Smooth muscle cell (in vitro differentiated cells): ENCODE results near the gene CYSTM1. TPM values are rescaled to one million over a fixed set of nuclear protein-coding genes. Genes with fewer than 3 reads are reported as not detected.

Experiments
- DNase-seq: peaks from one replicate; lab custom pipeline; 2025; ENCODE audit not compliant: unreplicated experiment; lab: John Stamatoyannopoulos, UW
- H2AFZ ChIP-seq: fragments of 200-600 bp; sonication (generic); 2 replicates; pipeline ENCODE4 v1.6.0; 2016; ENCODE audit warnings: antibody characterized with exemption, low read depth, mild to moderate bottlenecking
- H3F3A ChIP-seq: fragments of 200-600 bp; sonication (generic); 2 replicates; pipeline ENCODE4 v1.6.0; 2017; ENCODE audit warnings: antibody characterized with exemption, low read depth
- H3K27ac ChIP-seq: fragments of 200-600 bp; sonication (generic); 2 replicates; pipeline ENCODE4 v1.5.1; 2016; ENCODE audit warnings: low read depth, mild to moderate bottlenecking
- H3K27me3 ChIP-seq: fragments of 200-600 bp; sonication (generic); 2 replicates; pipeline ENCODE4 v1.6.1; 2016; ENCODE audit warnings: low read depth, mild to moderate bottlenecking
- H3K36me3 ChIP-seq: fragments of 200-600 bp; sonication (generic); 2 replicates; pipeline ENCODE4 v1.5.1; 2016; ENCODE audit warnings: low read depth
- H3K4me1 ChIP-seq: fragments of 200-600 bp; sonication (generic); 2 replicates; pipeline ENCODE4 v1.5.1; 2016; ENCODE audit warnings: low read depth
- H3K4me2 ChIP-seq: fragments of 200-600 bp; sonication (generic); 2 replicates; pipeline ENCODE4 v1.6.0; 2016; ENCODE audit warnings: mild to moderate bottlenecking
- H3K4me3 ChIP-seq: fragments of 200-600 bp; sonication (generic); 2 replicates; pipeline ENCODE4 v1.5.1; 2016; ENCODE audit warnings: mild to moderate bottlenecking
- H3K79me2 ChIP-seq: fragments of 200-600 bp; sonication (generic); 2 replicates; pipeline ENCODE4 v1.6.0; 2016; ENCODE audit warnings: low read depth, mild to moderate bottlenecking
- H3K9ac ChIP-seq: fragments of 200-600 bp; sonication (generic); 2 replicates; pipeline ENCODE4 v1.6.0; 2016; ENCODE audit warnings: low read depth
- H3K9me3 ChIP-seq: fragments of 200-600 bp; sonication (generic); replicated peaks from 2 replicates; pipeline ENCODE4 v1.5.1; 2016; ENCODE audit warnings: low read depth
- H4K20me1 ChIP-seq: fragments of 200-600 bp; sonication (generic); 2 replicates; pipeline ENCODE4 v1.6.0; 2016; ENCODE audit warnings: low read depth
- WGBS: methylation state at CpG from one replicate; pipeline ENCODE4 v1.1.7; 2016; ENCODE audit warnings: low lambda C conversion rate; 5-methylcytosine and 5-hydroxymethylcytosine counted together
- polyA plus RNA-seq: library from polyadenylated mRNA; unstranded; fragments of >200 nt; fragmentation: Nextera tagmentation; extraction: Ambion mirVana; gene quantifications from 2 replicates; pipeline ENCODE4 v1.2.1, GENCODE V29; 2016
- total RNA-seq: library from RNA; depleted of rRNA; stranded (reverse); fragments of >200 nt; gene quantifications from 2 replicates; pipeline ENCODE4 v1.2.3, GENCODE V29; 2014
- TF ChIP-seq, protein P1 (sequence below): fragments of 200-600 bp; sonication (generic); IDR thresholded peaks from 2 replicates; pipeline ENCODE4 v1.5.1; 2017; ENCODE audit warnings: borderline replicate concordance, mild to moderate bottlenecking, antibody characterized with exemption; ENCODE audit not compliant: insufficient read depth, poor library complexity, severe bottlenecking

The CYSTM1 gene
- total and polyA plus RNA-seq, 2 experiments from 2014 or later = 23.5 to 45.6 TPM

- WGBS = 89% methylated on average over 1 of the region's 1 CpG
- H3K27ac ChIP-seq = no peak overlapping the region
- H2AFZ ChIP-seq = no peak overlapping the region
- no peaks in the 10 kb centered on the region for H3K4me1 ChIP-seq
- H3F3A ChIP-seq = no peaks in the 10 kb centered on the region
- no peaks in the 10 kb centered on the region for H4K20me1 ChIP-seq
- H3K9me3 ChIP-seq = no peaks in the 10 kb centered on the region
- H3K79me2 ChIP-seq = no peaks in the 10 kb centered on the region
- H3K4me2 ChIP-seq = no peak overlapping the region
- H3K27me3 ChIP-seq = no peaks in the 10 kb centered on the region
- no peak overlapping the region for H3K9ac ChIP-seq
- H3K4me3 ChIP-seq = no peak overlapping the region
- TF ChIP-seq, protein P1, sequence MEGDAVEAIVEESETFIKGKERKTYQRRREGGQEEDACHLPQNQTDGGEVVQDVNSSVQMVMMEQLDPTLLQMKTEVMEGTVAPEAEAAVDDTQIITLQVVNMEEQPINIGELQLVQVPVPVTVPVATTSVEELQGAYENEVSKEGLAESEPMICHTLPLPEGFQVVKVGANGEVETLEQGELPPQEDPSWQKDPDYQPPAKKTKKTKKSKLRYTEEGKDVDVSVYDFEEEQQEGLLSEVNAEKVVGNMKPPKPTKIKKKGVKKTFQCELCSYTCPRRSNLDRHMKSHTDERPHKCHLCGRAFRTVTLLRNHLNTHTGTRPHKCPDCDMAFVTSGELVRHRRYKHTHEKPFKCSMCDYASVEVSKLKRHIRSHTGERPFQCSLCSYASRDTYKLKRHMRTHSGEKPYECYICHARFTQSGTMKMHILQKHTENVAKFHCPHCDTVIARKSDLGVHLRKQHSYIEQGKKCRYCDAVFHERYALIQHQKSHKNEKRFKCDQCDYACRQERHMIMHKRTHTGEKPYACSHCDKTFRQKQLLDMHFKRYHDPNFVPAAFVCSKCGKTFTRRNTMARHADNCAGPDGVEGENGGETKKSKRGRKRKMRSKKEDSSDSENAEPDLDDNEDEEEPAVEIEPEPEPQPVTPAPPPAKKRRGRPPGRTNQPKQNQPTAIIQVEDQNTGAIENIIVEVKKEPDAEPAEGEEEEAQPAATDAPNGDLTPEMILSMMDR = no peak
- H3K36me3 ChIP-seq = no peaks in the 10 kb centered on the region
- DNase-seq = no peak
Observed at GRCh38 chr5:140230373-140230772, 55.4 kb downstream of the CYSTM1 start.

DNA sequence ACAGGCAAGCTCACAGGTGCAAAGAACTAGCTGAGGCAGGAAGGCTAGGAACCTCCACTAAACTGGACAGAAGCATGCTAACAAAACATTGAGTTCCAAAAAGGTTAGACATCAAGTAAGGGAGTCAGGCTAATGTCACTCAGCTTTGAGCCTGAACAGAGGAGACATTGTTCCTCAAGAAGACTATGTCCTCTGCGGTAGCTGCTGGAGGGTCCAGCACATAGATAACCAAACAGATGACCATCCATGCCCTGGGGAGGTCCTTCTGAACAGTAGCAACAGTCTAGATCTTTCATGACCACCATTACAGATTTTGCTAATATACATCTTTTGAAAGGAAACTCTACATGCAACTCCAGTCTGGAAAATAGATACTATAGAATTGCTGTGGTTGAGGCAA lies 57.7 kb downstream of the CYSTM1 start:
- Histone ChIP-seq H3K4me3 (no peak overlapping the region), H4K20me1 (no peaks in the 10 kb centered on the region), H3K4me2 (no peak overlapping the region), H3K36me3 (no peaks in the 10 kb centered on the region), H3K9me3 (no peaks in the 10 kb centered on the region), H3K9ac (no peak overlapping the region), H3K27ac (no peak overlapping the region), H2AFZ (no peak overlapping the region), H3K79me2 (no peaks in the 10 kb centered on the region), H3K4me1 (no peaks in the 10 kb centered on the region), H3K27me3 (no peaks in the 10 kb centered on the region), H3F3A (no peaks in the 10 kb centered on the region)
- TF ChIP-seq, protein P1 = no peak
- WGBS = 100% methylated on average over 1 of the region's 1 CpG
- no peak for DNase-seq

DNA sequence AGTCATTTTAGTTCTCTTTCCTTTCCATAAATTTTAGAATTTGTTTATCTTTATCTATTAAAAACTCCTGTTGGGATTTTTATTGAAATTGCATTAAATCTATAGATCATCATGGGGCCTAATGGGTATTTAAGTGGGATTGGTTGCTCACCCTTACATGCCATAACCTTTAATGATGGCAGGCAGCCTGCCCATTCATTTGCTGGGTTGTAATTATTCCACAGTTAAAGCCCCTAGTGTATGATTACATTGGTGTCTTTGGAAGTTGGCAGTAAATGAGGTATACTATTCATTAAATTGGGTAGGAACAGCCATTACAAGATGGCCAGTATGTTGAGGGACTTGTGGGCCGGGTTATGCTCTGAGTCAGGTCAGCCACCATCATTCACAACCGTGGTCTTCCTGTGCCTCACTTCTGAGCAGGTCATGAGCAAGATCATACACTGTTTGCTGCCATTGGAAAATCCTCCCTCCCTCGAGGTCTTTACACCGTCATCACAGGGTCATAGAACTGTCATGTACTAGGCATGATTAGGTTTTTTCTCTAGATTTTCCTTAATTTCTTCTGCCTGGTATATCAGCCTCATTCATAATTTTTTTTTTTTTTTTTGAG lies 59.5 kb downstream of the CYSTM1 start:
- H3F3A ChIP-seq = no peaks in the 10 kb centered on the region
- no peak overlapping the region for H3K27ac ChIP-seq
- no peaks in the 10 kb centered on the region for H3K27me3 ChIP-seq
- 93% methylated on average over 4 of the region's 4 CpGs for WGBS
- no peaks in the 10 kb centered on the region for H4K20me1 ChIP-seq
- no peak overlapping the region for H3K4me3 ChIP-seq
- no peak overlapping the region for H3K4me2 ChIP-seq
- no peaks in the 10 kb centered on the region for H3K9me3 ChIP-seq
- H3K4me1 ChIP-seq = no peaks in the 10 kb centered on the region
- H3K9ac ChIP-seq = no peak overlapping the region
- no peaks in the 10 kb centered on the region for H3K36me3 ChIP-seq
- no peak overlapping the region for H2AFZ ChIP-seq
- H3K79me2 ChIP-seq = no peaks in the 10 kb centered on the region
- DNase-seq = no peak
- TF ChIP-seq, protein P1 = no peak
